T-helper 17 cell (primary cell): ENCODE results near the gene RAD51B. TPM values are rescaled to one million over a fixed set of nuclear protein-coding genes. Genes with fewer than 3 reads are reported as not detected.

Experiments used
- ATAC-seq: fragments of 150-1000 bp; cut with Tn5 transposase; 2 replicates; pipeline ENCODE4 v1.10.0; 2021; ENCODE audit warnings: mild to moderate bottlenecking, moderate library complexity
- DNase-seq, 3 donors: peaks; one replicate each; pipeline versions ENCODE4 v3.0.0 to v3.0.0-alpha.2; 2020 to 2021
- H3K9me3 ChIP-seq: one replicate; pipeline ENCODE4 v1.7.0; 2013; ENCODE audit warnings: low read length, mild to moderate bottlenecking; ENCODE audit not compliant: control insufficient read depth, poor library complexity, severe bottlenecking
- H3K27ac Mint-ChIP-seq: one replicate; pipeline ENCODE4 v1.8.0; 2022; ENCODE audit warnings: mild to moderate bottlenecking, moderate library complexity, mixed read lengths
- H3K27me3 Mint-ChIP-seq: one replicate; pipeline ENCODE4 v1.8.0; 2022; ENCODE audit warnings: mixed read lengths
- H3K36me3 Mint-ChIP-seq: one replicate; pipeline ENCODE4 v1.8.0; 2022; ENCODE audit warnings: low read depth, mixed read lengths
- H3K4me1 Mint-ChIP-seq: one replicate; pipeline ENCODE4 v1.8.0; 2022; ENCODE audit warnings: mild to moderate bottlenecking, mixed read lengths
- H3K4me3 Mint-ChIP-seq: one replicate; pipeline ENCODE4 v1.8.0; 2022; ENCODE audit warnings: mild to moderate bottlenecking, moderate library complexity, mixed read lengths
- total RNA-seq, 4 donors: library from RNA in 2 of 4; stranded (reverse) in 2 of 4; gene quantifications; one replicate each; pipeline ENCODE4 v1.2.3 and lab custom pipeline; 2022 to 2026

Gene RAD51B
- total RNA-seq, 2 donors from 2014 or later = 17.0 to 20.7 TPM

DNA sequence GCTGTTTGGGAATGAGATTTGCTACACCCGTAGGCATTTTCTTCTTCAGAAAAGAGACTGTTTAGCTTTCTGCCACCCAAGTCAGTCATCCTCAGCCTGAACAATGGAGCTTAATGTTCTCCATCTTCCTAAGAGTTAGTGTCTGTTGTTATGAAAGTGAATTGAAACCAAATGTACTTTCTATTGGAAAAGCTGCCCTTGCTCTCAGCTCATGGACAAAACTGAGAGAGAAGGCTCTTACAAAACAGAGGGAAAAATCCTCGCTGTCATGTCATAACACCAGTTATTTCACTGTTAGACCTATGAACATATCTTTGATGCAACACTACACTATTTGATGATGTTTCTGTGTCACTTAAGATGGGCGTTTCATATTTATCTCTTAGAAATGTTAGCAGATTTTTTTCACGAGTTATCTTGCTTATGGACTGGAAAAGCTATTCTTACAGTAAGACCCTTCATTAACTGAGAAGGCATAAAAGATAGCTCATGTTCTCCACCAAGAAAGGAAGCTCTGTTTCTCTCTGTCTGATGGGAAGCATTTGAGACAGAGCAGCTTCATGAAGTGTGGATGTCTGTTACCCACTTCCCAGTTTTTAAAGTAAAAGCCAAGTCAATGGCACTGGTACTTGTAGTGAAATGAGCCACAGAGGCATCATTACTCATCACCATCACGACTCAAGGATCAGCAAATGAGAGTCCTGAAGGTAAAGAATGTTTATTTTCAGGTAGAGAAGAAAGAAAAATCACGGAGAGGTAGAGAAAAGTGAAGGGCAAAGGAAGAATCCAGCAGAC lies 489.3 kb downstream of the RAD51B start:
- Mint-ChIP-seq H3K27me3 (no peaks in the 10 kb centered on the region), H3K4me1 (peaks cover 28% of the 10 kb centered on the region), H3K27ac (peak overlapping the region; percentile 67), H3K36me3 (no peaks in the 10 kb centered on the region), H3K4me3 (peak overlapping the region; percentile 25)
- DNase-seq (no peak), ATAC-seq (no peak)
- H3K9me3 ChIP-seq = no peaks in the 10 kb centered on the region

GRCh38 chr14:68309616-68310015 lies 490.0 kb downstream of the RAD51B start:
- no peak for DNase-seq
- Mint-ChIP-seq H3K4me1 (peaks cover 32% of the 10 kb centered on the region), H3K36me3 (no peaks in the 10 kb centered on the region), H3K27me3 (no peaks in the 10 kb centered on the region), H3K4me3 (no peak overlapping the region), H3K27ac (peak overlapping the region; percentile 67)
- H3K9me3 ChIP-seq = no peaks in the 10 kb centered on the region
- no peak for ATAC-seq

- H3K27me3 Mint-ChIP-seq = no peaks in the 10 kb centered on the region
- no peaks in the 10 kb centered on the region for H3K36me3 Mint-ChIP-seq
- H3K27ac Mint-ChIP-seq = peak overlapping the region; percentile 67
- DNase-seq (no peak), ATAC-seq (no peak)
- H3K4me3 Mint-ChIP-seq = peak overlapping the region; percentile 1
- peaks cover 34% of the 10 kb centered on the region for H3K4me1 Mint-ChIP-seq
- no peaks in the 10 kb centered on the region for H3K9me3 ChIP-seq
Observed at GRCh38 chr14:68312300-68312699, 492.7 kb downstream of the RAD51B start.

- peak; percentile 58 for ATAC-seq
- peak overlapping the region; percentile 65 for H3K4me3 Mint-ChIP-seq
Observed at GRCh38 chr14:68312884-68313610, 493.5 kb downstream of the RAD51B start.

GRCh38 chr14:68314642-68315041 lies 495.1 kb downstream of the RAD51B start:
- no peaks in the 10 kb centered on the region for H3K36me3 Mint-ChIP-seq
- H3K4me3 Mint-ChIP-seq = no peak overlapping the region
- peak overlapping the region; percentile 47 for H3K27ac Mint-ChIP-seq
- peaks cover 27% of the 10 kb centered on the region for H3K4me1 Mint-ChIP-seq
- DNase-seq = no peak
- no peak for ATAC-seq
- no peaks in the 10 kb centered on the region for H3K27me3 Mint-ChIP-seq
- no peaks in the 10 kb centered on the region for H3K9me3 ChIP-seq

More at GRCh38 chr14:68312884-68313610, 493.5 kb downstream of the RAD51B start:
- peak overlapping the region; percentile 67 for H3K27ac Mint-ChIP-seq
- peaks cover 34% of the 10 kb centered on the region for H3K4me1 Mint-ChIP-seq
- no peak for DNase-seq
- H3K36me3 Mint-ChIP-seq = no peaks in the 10 kb centered on the region
- no peaks in the 10 kb centered on the region for H3K27me3 Mint-ChIP-seq
- H3K9me3 ChIP-seq = no peaks in the 10 kb centered on the region

GRCh38 chr14:68315081-68315480 lies 495.5 kb downstream of the RAD51B start:
- H3K27me3 Mint-ChIP-seq = no peaks in the 10 kb centered on the region
- peaks cover 23% of the 10 kb centered on the region for H3K4me1 Mint-ChIP-seq
- no peak overlapping the region for H3K4me3 Mint-ChIP-seq
- no peak for ATAC-seq
- DNase-seq = no peak
- no peak overlapping the region for H3K27ac Mint-ChIP-seq
- no peaks in the 10 kb centered on the region for H3K36me3 Mint-ChIP-seq
- no peaks in the 10 kb centered on the region for H3K9me3 ChIP-seq

DNA sequence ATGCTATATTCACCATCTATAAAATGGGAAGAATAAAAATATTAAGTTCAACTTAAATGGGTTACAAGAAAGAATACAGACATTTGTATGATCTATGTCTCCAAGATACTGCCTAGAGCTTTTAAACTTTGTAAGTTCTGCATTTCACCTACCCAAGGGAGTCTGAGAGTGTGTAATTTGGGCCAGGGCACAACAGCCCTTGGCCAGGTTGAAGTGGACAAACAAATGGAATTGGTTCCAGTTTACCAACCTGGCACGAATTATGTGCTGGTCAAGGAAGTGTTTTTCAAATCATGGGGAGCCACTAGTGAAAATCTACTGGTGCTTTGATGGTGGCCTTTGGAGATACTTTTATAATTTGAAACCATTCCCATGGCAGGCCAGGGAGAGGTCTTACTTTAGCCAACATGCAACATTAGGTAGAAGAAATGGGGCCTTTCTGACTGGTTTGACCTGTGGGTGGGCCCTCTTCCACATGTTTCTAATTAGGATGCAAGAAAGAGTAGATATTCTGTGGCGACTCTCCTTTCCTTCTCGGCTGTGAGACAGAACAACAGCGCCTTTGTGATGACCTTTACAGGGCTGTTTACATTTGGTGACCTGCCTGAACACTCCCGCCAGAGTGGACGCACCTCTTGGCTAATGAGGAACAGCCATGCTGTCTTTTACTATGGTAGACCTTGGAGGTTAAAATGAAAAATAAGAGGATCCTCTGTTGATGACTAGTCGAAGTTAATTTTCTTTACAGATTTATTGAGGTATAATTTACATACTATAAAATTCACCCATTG lies 496.7 kb downstream of the RAD51B start:
- Mint-ChIP-seq H3K27me3 (no peaks in the 10 kb centered on the region), H3K4me1 (peaks cover 24% of the 10 kb centered on the region), H3K27ac (no peak overlapping the region), H3K36me3 (no peaks in the 10 kb centered on the region), H3K4me3 (no peak overlapping the region)
- H3K9me3 ChIP-seq = no peaks in the 10 kb centered on the region
- DNase-seq = no peak
- ATAC-seq = no peak

DNA sequence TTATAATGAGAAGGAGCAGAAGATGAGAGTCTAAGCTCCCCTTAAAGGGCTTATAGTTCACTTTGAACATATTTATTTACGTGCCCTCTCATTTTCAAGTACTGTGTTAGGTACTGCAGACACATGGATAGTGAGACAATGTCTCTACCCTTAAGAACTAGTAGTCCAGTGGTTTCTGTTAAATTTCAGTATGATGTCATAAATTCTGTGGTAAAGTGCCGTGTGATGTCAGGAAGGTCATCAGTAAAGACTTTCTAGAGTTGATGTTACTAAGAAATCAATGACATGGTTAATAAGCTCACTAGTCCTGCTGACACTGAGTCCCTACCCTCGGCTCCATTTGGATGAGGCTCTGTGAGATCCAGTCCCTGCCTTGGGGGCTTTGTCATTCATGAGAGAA lies 497.7 kb downstream of the RAD51B start:
- Mint-ChIP-seq H3K27ac (no peak overlapping the region), H3K4me3 (no peak overlapping the region), H3K27me3 (no peaks in the 10 kb centered on the region), H3K36me3 (no peaks in the 10 kb centered on the region), H3K4me1 (peaks cover 25% of the 10 kb centered on the region)
- no peaks in the 10 kb centered on the region for H3K9me3 ChIP-seq
- DNase-seq (no peak), ATAC-seq (no peak)

DNA sequence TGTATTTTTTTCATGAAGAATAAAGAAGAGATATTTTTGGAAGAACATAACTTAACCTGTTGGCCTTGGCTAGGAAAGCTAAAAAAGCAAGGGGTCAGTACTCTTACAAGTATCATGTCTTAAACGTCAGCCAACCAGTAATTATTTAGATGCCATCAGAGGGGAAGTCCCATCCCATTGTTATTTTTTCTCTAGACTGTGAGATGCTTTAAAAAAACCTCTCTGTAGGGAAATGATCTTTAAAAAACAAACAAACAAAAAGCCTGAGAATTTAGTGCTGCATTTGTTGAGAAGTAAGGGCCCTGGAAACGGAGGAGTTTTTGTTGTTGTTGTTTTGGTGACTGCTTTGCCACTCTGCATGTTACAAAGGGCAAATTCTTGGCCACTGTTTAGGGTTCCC lies 499.2 kb downstream of the RAD51B start:
- Mint-ChIP-seq H3K36me3 (no peaks in the 10 kb centered on the region), H3K4me1 (peaks cover 18% of the 10 kb centered on the region)
- no peak for ATAC-seq

DNA sequence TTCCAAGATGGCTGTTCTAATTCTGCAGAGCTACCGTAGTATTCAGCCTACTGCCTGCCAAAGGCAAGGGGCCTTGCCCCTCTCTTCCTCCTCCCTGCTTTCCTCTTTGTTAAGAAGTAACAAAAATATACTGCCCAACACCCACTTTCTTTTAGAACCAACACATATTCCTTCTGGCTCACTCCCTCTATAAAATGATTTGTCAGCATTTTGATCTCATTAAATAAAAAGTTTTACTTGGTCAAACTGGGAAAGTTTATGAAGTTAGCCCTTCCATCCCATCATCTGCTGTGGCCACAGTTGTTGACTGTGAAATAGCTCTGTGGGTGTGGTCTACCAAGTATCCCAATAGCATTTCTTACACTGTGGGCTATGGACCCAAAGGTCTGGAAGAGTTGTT lies 500.9 kb downstream of the RAD51B start:
- H3K27ac Mint-ChIP-seq = no peak overlapping the region
- no peak for ATAC-seq
- DNase-seq = no peak
- H3K9me3 ChIP-seq = no peaks in the 10 kb centered on the region
- no peaks in the 10 kb centered on the region for H3K36me3 Mint-ChIP-seq
- H3K27me3 Mint-ChIP-seq = no peaks in the 10 kb centered on the region
- H3K4me1 Mint-ChIP-seq = peaks cover 9% of the 10 kb centered on the region
- H3K4me3 Mint-ChIP-seq = no peak overlapping the region

More for the DNA sequence above, 499.2 kb downstream of the RAD51B start:
- no peak overlapping the region for H3K4me3 Mint-ChIP-seq
- DNase-seq = no peak
- H3K27me3 Mint-ChIP-seq = no peaks in the 10 kb centered on the region
- no peak overlapping the region for H3K27ac Mint-ChIP-seq
- H3K9me3 ChIP-seq = no peaks in the 10 kb centered on the region

DNA sequence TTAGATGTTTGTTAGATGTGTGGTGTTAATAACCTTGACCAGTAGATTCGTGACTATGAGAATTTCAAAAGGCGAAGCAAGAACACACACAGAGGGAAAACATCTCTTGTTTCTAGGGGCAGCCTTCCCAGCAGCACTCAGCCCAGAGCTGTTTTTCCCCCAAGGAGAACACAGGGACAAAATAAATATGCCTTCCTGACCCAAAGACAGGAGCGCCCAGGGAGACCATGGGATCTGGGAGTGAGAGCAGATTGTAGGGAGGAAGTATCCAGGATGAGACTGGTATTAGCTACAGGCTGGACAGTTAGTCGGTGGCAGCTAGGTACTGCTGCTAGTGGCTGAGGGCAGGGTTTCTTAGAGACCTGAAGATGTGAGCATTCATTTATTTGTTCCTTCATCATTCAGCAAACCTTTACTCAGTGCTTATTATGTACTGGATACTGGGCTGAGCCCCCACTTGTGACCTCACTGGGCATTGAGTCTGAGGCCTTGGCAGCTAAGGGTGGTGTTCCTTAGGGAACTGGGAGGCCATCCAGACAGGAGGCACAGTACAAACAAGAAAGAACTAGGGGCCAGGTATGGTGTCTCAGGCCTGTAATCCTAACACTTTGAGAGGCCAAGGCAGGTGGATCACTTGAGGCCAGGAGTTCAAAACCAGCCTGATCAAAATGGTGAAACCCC lies 503.5 kb downstream of the RAD51B start:
- DNase-seq = no peak
- Mint-ChIP-seq H3K27me3 (no peaks in the 10 kb centered on the region), H3K4me1 (peaks cover 12% of the 10 kb centered on the region), H3K27ac (no peak overlapping the region), H3K4me3 (no peak overlapping the region), H3K36me3 (no peaks in the 10 kb centered on the region)
- ATAC-seq = no peak
- no peaks in the 10 kb centered on the region for H3K9me3 ChIP-seq

DNA sequence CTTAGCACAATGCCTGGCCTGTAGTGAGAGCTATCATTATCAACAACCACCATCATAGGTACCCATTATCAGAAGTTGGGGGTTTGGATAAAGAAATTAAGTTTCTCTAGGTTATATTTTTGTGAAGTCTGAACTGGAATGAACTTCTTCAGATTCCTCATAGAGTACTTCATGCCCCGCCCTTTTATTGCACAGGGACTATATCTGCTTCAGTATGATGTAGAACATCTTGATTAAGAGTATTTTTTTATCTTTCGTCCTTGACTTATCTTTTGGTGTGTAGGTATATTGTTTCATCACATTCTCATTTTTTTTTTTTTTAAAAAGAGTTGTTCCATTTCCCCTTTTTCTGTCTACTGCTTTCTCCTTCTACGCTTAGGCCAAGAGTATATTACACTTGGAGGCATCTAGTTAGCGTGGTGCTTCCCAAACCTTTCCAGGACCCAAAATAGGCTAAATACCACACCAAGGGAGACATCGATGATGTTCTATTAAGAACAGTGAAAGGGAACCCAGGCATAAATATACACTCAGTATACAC lies 505.8 kb downstream of the RAD51B start:
- Mint-ChIP-seq H3K4me1 (peaks cover 17% of the 10 kb centered on the region), H3K27me3 (no peaks in the 10 kb centered on the region), H3K4me3 (no peak overlapping the region), H3K36me3 (no peaks in the 10 kb centered on the region), H3K27ac (no peak overlapping the region)
- ATAC-seq (no peak), DNase-seq (no peak)
- no peaks in the 10 kb centered on the region for H3K9me3 ChIP-seq
